Medulla oblongata (tissue), 1 donor: ENCODE results near the gene LPCAT4.

Experiments used
- DNase-seq: peaks from one replicate; pipeline ENCODE4 v3.0.0-alpha.2; 2015; ENCODE audit errors: extremely low spot score

Gene LPCAT4

DNA sequence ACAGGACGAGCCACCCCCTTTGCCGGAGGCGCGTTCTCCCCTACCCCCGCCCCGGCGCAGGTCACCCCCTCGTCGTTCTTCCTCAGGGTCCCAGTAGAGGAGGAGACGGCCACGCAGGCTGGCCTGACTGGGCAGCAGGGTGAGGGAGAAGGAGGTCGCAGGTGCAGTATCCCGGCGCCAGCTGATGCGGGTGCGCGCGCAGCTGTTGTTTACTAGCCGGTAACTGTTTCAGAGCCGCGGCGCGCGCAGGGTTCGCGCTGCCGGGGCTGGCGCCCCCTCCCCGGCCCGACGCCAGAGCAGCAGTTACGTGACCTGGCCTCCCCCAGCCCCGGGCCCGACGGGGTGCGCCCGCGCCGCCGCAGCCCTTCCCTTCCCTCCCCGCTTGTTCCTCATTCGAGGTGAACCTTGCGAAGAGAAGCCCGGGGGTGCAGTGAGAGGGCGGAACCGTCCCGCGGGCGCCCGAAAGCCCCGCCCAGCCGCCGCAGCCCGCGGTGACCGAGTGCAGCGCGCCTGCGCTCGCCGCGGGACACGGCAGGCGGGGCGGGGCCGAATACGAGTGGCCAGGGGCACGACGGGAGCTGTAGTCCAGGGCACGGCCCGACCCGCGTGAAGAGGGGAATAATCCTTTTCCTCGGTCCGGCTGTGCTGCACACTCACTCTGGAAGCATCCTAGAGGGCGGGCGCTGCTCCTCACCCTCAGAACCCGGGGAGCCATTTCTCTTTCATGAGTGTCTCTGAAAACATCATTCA is 29.3 kb downstream of the LPCAT4 start, which contains the start of gene SLC12A6:
TSS of gene SLC12A6 (minus strand) at position 225 of the 750 bp plus-strand sequence. CDS start 1,101 bp downstream, outside the sequence.
- peak; percentile 94 for DNase-seq

DNA sequence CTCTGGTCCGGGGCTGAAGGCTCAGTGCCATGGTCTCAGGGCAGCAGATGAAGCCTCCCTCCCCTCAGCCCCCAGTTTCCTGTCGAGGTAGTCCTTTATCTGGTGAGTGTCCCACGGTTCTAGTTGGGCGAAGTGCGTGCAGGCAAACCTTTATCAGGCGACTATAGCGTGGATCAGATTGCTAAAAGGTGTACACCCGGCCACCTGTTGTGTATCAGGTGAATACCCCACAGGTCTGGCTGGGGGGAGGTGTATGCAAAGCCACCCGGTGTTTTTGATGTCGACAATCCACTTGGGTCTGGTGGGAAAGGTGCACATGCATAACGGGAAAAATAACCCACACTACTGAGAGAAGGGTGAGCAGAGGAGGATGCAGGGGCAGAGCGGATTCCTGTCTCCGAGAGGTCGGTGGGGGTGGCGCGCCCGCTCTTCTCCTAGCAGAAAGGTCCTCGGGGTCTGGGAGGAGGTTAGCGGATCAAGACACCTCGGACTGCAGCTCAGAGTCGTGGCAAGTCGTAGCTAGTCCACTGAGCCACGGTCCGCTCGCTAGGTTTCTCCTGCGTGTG is 29.9 kb downstream of the LPCAT4 start:
- peak; percentile 20 for DNase-seq

DNA sequence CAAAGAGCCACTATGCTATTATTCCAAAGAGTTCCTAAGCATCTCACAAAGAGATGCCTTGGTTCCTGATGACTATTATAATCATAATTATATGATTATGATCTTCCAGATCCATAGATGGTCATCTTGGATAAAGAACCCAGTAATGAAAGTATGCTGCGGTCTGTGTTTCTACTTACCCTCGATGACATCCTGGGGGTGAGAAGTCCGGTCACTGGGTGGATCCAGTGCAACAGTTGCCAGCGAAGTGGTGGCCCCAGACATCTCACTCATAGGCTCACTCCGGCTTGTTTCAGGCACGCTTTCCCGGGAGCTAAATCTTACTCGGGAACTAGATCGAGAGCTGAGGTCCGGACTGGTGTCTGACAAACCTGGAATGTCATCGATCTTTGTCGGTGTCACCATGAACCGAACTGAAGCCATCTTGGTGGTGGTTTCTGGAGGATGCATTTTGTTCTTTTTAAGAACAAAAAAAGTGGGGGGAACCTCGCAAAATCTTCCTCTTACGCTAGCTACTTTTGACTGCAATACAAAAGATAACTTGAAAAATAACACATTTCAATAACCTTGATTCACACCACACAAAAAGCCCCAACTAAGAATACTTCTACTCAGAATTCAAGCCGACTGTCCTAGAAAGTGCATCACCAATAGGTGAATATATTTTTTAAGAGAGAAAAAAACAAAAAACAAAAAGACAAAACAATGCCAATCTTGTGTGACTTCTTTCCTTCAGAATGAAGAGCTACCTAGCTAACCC is 30.6 kb downstream of the LPCAT4 start:
- peak; percentile 16 for DNase-seq

DNA sequence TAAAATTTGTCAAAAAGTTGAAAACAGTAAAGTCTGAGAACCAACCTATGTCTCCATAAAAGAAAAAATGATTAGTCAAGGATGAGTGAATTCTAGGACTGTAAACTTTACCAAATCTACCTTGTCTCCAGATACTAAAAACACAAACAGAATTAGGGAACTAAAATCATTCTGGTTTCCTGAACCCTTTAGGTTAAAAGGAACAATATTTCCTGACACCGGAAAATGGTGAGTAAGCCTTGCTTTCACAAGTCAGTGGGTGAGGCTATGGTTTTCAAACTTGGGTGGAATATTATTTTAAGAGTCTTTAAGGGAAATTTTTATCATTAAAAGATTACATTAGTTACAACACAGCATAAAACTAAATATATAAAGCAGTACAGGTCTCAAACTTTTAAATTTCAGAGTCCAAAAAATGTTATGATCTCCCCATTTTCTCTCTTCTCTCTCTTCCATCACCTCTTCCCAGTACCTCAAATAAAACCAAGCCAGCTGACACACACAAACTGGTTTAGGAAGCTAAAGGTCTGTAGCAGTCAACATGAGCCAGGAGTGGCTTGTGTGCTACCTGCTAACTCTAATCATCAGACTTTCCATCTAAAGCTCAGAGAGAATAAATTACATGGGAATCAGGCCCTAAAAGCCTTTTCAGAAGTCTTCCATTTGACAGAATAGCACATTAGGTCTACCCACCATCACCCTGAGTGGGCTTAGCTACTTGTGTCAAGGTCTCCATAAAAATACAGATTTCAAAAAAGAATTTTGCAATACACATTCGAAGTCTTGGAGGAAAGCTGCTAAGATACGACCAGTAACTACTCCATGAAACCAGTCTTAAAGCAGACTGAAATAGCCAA is 31.6 kb downstream of the LPCAT4 start:
- peak; percentile 60 for DNase-seq

DNA sequence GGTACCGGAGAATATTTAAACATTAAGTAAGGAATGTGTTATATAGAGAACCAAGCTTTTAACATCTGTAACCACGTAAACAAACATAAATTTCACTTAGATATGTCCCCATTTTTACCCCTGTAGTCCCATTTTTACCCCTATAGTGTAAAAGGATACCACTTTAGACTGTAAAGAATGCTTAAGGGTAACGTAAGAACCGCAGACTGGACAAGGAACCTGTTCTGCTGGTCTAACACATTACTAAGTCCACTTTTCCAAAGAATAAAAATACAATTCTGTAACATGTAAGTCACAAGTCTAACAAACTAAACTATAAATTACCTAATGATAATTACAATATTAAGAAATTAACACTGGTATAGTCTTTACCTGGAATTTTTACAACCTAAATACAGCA is 32.3 kb downstream of the LPCAT4 start:
- no peak for DNase-seq

DNA sequence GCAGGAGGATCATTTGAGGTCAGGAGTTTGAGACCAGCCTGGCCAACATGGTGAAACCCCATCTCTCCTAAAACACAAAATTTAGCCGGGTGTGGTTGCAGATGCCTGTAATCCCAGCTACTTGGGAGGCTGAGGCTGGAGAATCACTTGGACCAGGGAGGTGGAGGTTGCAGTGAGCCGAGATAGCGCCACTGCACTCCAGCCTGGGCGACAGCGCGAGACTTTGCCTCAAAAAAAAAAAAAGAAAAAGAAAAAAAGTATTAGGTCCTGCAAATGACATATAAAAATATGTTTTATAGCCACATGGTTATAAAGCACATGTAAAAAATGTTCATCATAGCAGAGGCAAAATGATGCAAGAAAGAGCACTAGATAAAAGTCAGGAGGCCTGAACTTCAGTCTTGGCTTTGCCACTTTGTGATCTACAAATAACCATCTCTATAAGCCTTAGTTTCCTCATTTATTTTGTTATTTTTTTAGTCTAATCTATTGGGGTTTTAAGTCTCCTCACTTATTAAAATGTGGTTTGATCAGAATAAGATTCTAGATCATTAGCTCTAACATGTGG is 34.4 kb downstream of the LPCAT4 start:
- DNase-seq: no peak

DNA sequence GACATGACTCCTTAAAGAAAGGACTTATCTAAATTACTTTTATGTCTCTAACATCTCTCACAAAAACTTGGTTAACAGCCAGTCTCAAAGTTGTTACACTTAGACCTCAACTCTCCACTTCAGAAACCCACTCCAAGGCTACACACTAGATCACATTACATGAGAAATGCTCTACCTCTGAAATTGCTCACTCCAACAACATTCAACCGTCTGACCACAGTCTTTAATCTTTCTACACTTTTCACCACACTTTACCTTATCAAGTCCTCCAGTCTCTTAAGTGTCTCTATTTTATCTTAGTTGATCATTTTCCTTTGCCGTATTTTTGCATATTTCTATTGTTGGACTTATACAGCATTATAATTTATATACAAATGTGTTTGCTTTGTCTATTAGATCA is 35.2 kb downstream of the LPCAT4 start:
- no peak for DNase-seq

DNA sequence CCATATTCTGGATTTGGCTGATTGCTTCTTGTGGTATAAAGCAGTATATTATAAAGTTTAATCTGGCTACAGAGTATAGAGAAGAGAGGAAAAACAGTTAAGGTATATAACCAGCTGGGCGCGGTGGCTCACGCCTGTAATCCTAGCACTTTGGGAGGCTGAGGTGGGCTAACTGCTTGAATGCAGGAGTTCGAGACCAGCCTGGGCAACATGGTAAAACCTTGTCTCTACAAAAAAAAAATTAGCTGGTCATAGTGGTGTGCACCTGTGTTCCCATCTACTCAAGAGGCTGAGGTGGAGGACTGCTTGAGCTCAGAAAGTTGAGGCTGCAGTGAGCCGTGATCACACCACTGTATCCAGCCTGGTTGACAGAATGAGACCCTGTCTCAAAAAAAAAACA is 36.7 kb downstream of the LPCAT4 start:
- DNase-seq: no peak

DNA sequence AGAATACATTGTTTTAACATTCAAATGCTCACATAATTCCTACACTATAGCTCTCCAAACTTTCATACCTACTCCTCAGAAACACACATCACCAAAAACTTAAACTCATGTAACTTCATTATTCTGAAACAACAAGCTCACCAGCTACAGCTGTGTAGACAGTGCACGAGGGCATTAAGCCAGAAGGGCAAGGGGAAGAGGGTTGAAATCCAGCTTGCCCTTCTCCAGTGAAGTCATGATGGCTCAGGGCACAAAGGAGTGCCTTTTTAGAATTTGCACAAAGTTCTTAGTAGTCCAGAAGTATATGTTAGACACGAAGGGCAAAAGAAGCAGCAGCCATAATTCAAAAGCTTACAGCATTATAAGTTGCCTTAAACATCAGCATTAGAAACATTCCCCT is 38.0 kb downstream of the LPCAT4 start:
- no peak for DNase-seq

DNA sequence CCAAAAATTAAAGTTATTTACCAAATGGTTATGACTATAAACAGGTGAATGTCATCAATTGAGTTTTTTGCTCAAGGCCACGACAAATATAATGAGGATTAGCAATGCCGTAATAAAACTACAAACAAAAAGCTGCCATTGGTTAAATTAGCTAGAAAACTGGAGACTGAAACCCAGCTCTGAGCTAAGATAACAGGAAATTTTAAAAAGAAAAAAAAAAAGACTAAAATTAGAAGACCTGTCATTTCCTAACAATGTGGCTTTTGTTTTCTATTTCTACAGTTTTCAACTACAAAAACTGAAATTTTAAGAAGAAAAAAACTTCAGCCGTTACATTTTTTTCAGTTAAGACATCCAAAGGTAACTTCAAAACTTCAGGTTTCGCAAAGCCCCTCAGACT is 39.1 kb downstream of the LPCAT4 start:
- DNase-seq: no peak

DNA sequence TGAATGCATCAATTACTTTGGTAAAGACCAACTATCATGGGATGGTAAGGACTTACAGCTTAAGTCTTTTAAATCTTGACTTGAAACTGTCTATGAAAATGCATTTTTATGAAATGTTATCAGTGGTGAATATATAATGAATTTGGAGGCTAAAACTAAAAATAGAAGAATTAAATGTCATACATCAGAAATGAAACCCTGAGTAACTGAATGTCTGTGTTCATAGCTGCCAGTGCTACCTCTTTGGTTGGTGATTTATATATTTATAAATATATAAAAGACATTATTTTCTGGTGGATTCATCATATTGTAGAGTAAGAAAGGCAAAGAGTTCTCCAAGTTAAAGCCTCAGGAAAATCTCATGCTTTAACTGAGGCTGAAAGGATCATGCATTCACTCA is 41.6 kb downstream of the LPCAT4 start:
- no peak for DNase-seq

DNA sequence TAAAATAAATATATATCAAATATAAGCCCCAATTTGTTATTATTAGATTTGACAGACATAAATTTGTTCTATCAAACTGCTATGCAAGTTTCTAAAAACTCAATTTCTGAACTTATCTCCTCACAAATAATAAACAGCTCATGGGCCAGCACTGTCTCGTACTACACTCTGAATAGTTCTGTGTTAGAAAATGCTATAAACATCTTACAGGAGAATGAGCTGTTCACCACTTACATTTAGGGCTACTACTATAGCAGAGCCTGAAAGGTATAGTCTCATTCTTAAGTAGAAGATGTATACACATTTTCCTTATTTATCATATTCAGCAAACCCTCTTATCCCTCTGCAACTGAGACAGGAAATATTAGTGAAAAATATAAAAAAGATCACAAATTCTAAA is 42.1 kb downstream of the LPCAT4 start:
- DNase-seq: no peak

DNA sequence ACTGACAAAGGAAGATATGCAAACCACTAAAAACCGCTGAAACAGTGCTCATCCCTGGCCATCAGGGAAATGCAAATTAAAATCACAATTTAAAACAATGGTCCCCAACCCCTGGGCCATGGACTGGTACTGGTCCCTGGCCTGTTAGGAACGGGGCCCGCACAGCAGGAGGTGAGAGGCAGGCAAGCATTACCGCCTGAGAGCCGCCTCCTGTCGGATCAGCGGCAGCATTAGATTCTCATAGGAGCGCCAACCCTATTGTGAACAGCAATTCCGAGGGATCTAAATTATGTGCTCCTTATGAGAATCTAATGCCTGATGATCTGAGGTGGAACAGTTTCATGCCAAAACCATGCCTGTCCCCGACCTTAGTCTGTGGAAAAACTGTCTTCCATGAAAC is 43.8 kb downstream of the LPCAT4 start:
- no peak for DNase-seq

DNA sequence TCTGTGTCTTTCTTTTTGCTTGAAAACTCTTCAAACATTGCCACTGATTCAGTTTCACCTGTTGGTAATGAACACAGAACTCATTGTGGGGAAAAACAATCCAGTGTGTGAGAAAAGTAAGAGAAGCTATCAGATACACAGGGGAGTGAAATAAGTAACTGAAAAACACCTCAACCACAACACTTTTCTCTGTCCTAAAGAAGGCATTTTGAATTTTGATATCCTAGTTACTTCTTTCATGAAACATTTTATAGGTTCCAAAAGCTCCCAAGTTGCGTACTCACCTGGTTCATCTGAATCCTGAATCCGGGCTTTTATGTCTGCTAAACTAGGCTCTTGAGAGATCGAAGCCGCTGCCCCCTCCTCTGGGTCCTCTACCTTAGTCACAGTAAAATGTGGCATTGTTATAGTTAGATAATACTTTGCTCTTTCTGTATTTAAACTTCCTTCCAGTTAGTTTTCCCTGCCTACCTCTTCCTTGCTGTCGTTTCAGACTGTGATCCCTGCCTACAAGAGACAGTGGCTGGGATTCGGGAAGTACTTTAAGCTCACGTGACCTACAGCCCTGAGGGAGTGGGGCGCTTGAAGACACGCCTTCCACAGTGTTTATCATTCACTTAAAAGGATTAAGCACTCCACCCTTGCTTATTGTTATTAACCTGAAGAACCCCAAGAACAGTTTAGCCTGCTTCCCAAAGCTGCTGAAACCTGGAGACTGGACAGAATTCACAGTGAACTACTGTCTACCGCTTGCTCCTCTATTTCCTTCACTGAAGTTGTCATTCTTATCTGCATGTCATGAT is 48.5 kb downstream of the LPCAT4 start:
- peak; percentile 68 for DNase-seq

DNA sequence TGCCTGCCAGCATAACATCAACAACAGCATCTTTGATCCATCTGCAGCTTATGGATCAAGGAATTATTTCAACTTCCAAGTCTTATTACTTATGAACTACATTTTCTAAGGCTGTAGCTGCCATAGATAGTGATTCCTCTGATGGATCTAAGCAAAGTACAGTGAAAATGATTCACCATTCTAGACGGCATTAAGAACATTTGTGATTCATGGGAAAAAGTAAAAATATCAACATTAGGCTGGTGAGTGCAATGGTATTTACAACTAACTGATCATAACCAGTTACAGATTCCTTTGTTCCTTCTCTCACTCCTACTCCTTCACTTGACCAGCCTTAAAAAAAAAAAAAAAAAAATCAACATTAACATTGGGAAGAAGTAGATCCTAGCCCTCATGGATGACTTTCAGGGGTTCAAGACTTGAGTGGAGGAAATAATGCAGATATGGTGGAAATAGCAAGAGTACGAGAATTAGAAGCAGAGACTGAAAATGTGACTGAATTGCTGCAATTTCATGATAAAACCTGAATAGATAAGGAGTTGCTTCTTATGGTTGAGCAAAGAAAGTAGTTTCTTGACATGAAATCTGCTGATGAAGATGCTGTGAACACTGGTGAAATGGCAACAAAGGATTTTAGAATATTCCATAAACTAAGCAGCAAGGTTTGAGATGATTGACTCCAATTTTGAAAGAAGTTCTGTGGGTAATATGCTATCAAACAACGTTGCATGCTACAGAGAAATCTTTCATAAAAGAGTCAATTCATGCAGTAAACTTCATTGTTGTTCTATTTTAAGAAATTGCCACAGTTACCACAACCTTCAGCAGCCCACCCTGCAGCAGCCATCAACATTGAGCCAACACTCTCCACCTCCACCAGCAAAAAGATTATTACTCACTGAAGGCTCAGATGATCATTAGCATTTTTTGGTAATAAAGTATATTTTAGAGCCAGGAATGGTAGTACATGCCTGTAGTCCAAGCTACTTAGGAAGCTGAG is 52.2 kb downstream of the LPCAT4 start:
- DNase-seq: no peak

DNA sequence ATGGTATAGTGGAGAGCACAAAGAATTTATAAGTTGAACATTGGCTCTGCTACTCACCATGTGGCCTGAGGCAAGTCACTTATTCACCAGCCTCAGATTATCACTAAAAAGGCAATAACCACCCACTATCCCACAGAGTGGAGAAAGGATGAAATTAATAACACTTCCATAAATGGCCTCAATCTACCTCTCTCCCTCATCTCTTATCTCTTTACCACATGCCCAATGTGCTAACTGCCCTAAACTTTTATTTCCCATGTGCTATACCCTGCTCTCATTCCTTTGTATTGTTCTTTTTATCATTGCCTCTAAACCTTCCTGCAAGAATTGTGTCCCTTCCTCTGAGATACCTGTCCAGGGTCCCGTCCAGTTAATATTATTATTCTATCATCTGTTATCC is 55.4 kb downstream of the LPCAT4 start:
- no peak for DNase-seq
